PC-9 (cell line): Measurements from ENCODE around the gene SAMM50. TPM values are rescaled to one million over a fixed set of nuclear protein-coding genes. Genes with fewer than 3 reads are reported as not detected.
A peak's percentile ranks its signal among the peaks of the same experiment; 100 is the strongest.

Experiments
- BruUV-seq: library from RNA; stranded (reverse); fragments of 400-500 nt; replicated peaks from 2 replicates; lab custom pipeline; 2021; lab: Mats Ljungman, UMichigan
- CTCF ChIA-PET: fragments of 300-600 bp; sonication (Branson Sonifier 250); formaldehyde crosslinking; loops from one replicate; lab custom pipeline; 2022; ENCODE audit warnings: antibody characterized with exemption; lab: Charles Lee
- POLR2A ChIA-PET: fragments of 300-600 bp; sonication (Branson Sonifier 250); formaldehyde crosslinking; loops from one replicate; lab custom pipeline; 2022; ENCODE audit warnings: antibody characterized with exemption; ENCODE audit not compliant: unreplicated experiment; lab: Charles Lee
- DNase-seq, 2 experiments: peaks; one replicate each; pipeline versions ENCODE4 v3.0.0 to v3.0.0-alpha.2; 2015 to 2022; ENCODE audit warnings: mixed read lengths in 1 of 2
- H2AFZ ChIP-seq: fragments of 200-600 bp; sonication (generic); 2 replicates; pipeline ENCODE4 v1.8.1; 2017; ENCODE audit warnings: antibody characterized with exemption
- H3F3A ChIP-seq: fragments of 200-600 bp; sonication (generic); 2 replicates; pipeline ENCODE4 v1.8.1; 2017; ENCODE audit warnings: antibody characterized with exemption, mild to moderate bottlenecking, low read depth; ENCODE audit not compliant: insufficient read depth
- H3K27ac ChIP-seq: fragments of 200-600 bp; sonication (generic); 2 replicates; pipeline ENCODE4 v1.6.1; 2016; ENCODE audit warnings: mixed run types
- H3K27me3 ChIP-seq: fragments of 200-600 bp; sonication (generic); 2 replicates; pipeline ENCODE4 v1.6.1; 2016; ENCODE audit warnings: low read depth, mixed run types; ENCODE audit not compliant: insufficient read depth
- H3K36me3 ChIP-seq: fragments of 200-600 bp; sonication (generic); 2 replicates; pipeline ENCODE4 v1.6.1; 2016; ENCODE audit warnings: low read depth, mixed run types
- H3K4me1 ChIP-seq: fragments of 200-600 bp; sonication (generic); replicated peaks from 2 replicates; pipeline ENCODE4 v1.6.1; 2016; ENCODE audit warnings: mixed run types; ENCODE audit not compliant: insufficient read depth
- H3K4me2 ChIP-seq: fragments of 200-600 bp; sonication (generic); 2 replicates; pipeline ENCODE4 v1.6.1; 2017; ENCODE audit warnings: mixed run types
- H3K4me3 ChIP-seq: fragments of 200-600 bp; sonication (generic); 2 replicates; pipeline ENCODE4 v1.6.1; 2016; ENCODE audit warnings: mixed run types
- H3K79me2 ChIP-seq: fragments of 200-600 bp; sonication (generic); 2 replicates; pipeline ENCODE4 v1.6.1; 2017; ENCODE audit warnings: low read depth, mixed run types
- H3K9me2 ChIP-seq: fragments of 200-600 bp; sonication (generic); 2 replicates; pipeline ENCODE4 v1.8.1; 2017; ENCODE audit warnings: mild to moderate bottlenecking; ENCODE audit not compliant: insufficient read depth
- H3K9me3 ChIP-seq: fragments of 200-600 bp; sonication (generic); 2 replicates; pipeline ENCODE4 v1.8.1; 2016; ENCODE audit warnings: low read depth; ENCODE audit not compliant: insufficient read depth
- H4K20me1 ChIP-seq: fragments of 200-600 bp; sonication (generic); 2 replicates; pipeline ENCODE4 v1.8.1; 2017; ENCODE audit not compliant: insufficient read depth
- EZH2 ChIP-seq: fragments of 200-600 bp; sonication (generic); IDR thresholded peaks from 2 replicates; pipeline ENCODE4 v1.8.0; 2017; ENCODE audit warnings: antibody characterized with exemption, low read depth
- intact Hi-C: fragments of 100-400 bp; cut with micrococcal nuclease; formaldehyde crosslinking; loops from one replicate; pipeline ENCODE4 v1.10.0; 2022; ENCODE audit not compliant: unreplicated experiment
- total RNA-seq: library from RNA; stranded (reverse); gene quantifications from 2 replicates; pipeline ENCODE4 v1.2.3, GENCODE V29; 2021
- TF ChIP-seq, protein P1 (sequence below): fragments of 200-600 bp; sonication (generic); conservative IDR thresholded peaks from 2 replicates; pipeline ENCODE4 v1.6.1; 2017; ENCODE audit warnings: mixed run types, antibody characterized with exemption, mild to moderate bottlenecking, moderate library complexity

SAMM50 gene
- total RNA-seq, 1 experiment from 2014 or later: 73.9 TPM

DNA sequence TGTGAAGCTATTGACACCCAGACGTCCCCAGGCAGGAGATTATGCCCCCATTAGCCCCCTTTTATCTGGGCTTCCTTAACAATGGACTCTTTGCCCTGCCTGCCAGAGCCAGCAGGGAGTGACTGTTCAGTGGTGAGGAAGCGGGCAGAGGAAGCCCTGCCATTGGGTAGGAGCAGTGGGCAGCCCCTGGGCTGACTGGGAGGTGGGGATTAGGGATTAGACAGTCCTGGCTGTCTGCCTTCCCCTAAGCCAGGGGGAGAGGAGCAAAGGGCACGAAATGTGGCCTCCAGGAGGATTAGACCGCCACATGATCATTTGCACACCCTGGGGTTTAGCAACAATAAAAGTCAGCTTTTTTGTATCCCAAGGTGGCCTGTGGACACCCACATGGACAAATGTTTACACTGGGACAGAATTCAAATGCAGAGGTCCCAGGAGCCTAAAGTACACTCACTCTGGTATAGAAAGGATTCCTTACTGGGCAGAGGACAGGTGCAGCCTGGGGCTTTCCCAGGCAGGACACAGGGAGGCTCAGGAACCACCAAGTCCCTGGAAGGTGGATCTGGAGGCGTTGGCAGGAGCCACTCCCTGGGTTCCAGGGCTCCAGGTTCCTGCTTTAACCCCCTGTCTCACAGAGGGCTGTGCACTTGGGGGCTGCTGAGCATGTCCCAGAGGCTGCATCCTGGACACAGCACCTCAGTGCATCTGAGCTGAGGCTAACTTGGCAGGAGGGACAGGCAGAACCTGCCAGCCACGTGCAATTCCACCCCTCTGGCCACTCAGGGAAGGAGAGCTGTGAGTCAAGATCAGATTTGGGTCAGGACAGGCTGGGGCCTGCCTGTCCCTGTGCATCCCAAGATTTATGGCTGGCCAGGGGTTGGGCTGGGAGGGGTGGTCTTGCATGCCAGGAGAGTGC, 29.6 kb upstream of the SAMM50 start:
- Histone ChIP-seq H2AFZ (no peak overlapping the region), H3F3A (peaks cover 39% of the 10 kb centered on the region), H4K20me1 (no peaks in the 10 kb centered on the region), H3K4me2 (peak overlapping the region; percentile 88), H3K79me2 (peaks cover 7% of the 10 kb centered on the region; the same call in 1 of the 2 replicates), H3K36me3 (no peaks in the 10 kb centered on the region), H3K27ac (no peak overlapping the region), H3K27me3 (no peaks in the 10 kb centered on the region), H3K4me3 (peak overlapping the region; percentile 67; the same call in 1 of the 2 replicates), H3K9me3 (no peaks in the 10 kb centered on the region), H3K9me2 (no peaks in the 10 kb centered on the region), H3K4me1 (peaks cover 41% of the 10 kb centered on the region)
- TF ChIP-seq, protein P1, sequence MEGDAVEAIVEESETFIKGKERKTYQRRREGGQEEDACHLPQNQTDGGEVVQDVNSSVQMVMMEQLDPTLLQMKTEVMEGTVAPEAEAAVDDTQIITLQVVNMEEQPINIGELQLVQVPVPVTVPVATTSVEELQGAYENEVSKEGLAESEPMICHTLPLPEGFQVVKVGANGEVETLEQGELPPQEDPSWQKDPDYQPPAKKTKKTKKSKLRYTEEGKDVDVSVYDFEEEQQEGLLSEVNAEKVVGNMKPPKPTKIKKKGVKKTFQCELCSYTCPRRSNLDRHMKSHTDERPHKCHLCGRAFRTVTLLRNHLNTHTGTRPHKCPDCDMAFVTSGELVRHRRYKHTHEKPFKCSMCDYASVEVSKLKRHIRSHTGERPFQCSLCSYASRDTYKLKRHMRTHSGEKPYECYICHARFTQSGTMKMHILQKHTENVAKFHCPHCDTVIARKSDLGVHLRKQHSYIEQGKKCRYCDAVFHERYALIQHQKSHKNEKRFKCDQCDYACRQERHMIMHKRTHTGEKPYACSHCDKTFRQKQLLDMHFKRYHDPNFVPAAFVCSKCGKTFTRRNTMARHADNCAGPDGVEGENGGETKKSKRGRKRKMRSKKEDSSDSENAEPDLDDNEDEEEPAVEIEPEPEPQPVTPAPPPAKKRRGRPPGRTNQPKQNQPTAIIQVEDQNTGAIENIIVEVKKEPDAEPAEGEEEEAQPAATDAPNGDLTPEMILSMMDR: no peak
- TF ChIP-seq EZH2: no peak
- peak in 1 of 2 experiments; percentile 60 for DNase-seq
- ChIA-PET POLR2A (interaction anchor here (0.6 to 1.0 kb wide), 3 partner anchors 32 to 1746 kb away, joined by 3 to 5 read pairs (median 4); partner anchors contain the start of gene ATXN10), CTCF (interaction anchor here (0.6 to 0.7 kb wide), 3 partner anchors 16 to 738 kb away, joined by 3 to 6 read pairs (median 3); no protein-coding TSS in a partner anchor)
- BruUV-seq: no TSS peak
- intact Hi-C loops: no loop called here

DNA sequence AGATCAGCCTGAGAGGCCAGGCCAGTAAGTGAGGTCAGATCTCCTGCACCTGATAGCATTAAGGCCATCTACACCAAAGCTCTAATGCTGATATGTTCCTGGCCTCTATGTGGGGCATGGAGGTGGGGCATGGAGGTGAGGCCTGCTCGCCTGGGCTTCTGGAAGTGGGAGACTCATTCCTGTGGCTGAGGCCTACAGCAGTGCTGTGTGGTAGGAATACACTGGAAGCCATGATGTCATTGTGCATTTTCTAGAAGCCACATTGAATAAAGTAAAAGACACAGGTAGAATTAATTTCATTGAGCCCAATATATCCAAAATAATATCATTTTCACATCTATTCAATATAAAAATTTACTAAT, 28.9 kb upstream of the SAMM50 start:
- peaks cover 7% of the 10 kb centered on the region; the same call in 1 of the 2 replicates for H3K79me2 ChIP-seq
- intact Hi-C loops: no loop called here
- H3K27me3 ChIP-seq: no peaks in the 10 kb centered on the region
- H3K9me2 ChIP-seq: no peaks in the 10 kb centered on the region
- POLR2A ChIA-PET: interaction anchor here (0.6 kb wide), 1 partner anchor 32 kb away, joined by 5 read pairs; no protein-coding TSS in a partner anchor
- TF ChIP-seq, protein P1: no peak
- no peak for TF ChIP-seq EZH2
- H4K20me1 ChIP-seq: no peaks in the 10 kb centered on the region
- no peak overlapping the region for H3K4me3 ChIP-seq
- H2AFZ ChIP-seq: no peak overlapping the region
- BruUV-seq: no TSS peak
- H3K9me3 ChIP-seq: no peaks in the 10 kb centered on the region
- H3K27ac ChIP-seq: no peak overlapping the region
- peaks cover 33% of the 10 kb centered on the region for H3F3A ChIP-seq
- CTCF ChIA-PET: interaction anchor here (0.7 kb wide), 1 partner anchor 739 kb away, joined by 6 read pairs; no protein-coding TSS in a partner anchor
- peaks cover 35% of the 10 kb centered on the region for H3K4me1 ChIP-seq
- DNase-seq: no peak
- H3K36me3 ChIP-seq: no peaks in the 10 kb centered on the region
- H3K4me2 ChIP-seq: no peak overlapping the region

DNA sequence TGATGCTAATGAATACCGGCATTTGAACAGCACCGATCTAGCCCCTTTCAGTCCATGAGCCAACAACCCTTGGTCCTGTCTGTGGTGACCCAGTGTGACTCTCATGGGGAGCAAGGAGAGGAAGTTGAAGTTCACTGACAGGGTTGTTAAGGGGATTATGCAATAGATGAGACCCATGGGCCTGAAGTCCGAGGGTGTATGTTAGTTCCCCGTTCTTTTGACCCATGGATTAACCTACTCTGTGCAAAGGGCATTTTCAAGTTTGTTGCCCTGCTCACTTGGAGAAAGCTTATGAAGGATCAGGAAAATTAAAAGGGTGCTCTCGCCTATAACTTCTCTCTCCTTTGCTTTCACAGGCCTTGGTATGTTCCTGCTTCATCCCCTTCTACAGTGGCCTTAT, 26.8 kb upstream of the SAMM50 start:
- H3K27ac ChIP-seq: no peak overlapping the region
- ChIA-PET CTCF (no interaction called here), POLR2A (no interaction called here)
- H3K27me3 ChIP-seq: no peaks in the 10 kb centered on the region
- H3K79me2 ChIP-seq: peaks cover 7% of the 10 kb centered on the region; the same call in 1 of the 2 replicates
- H3F3A ChIP-seq: peaks cover 15% of the 10 kb centered on the region; the same call in 1 of the 2 replicates
- no TSS peak for BruUV-seq
- H3K9me3 ChIP-seq: no peaks in the 10 kb centered on the region
- TF ChIP-seq, protein P1: no peak
- no peak for TF ChIP-seq EZH2
- H3K9me2 ChIP-seq: no peaks in the 10 kb centered on the region
- H3K36me3 ChIP-seq: no peaks in the 10 kb centered on the region
- no peak overlapping the region for H2AFZ ChIP-seq
- DNase-seq: no peak
- H3K4me3 ChIP-seq: no peak overlapping the region
- no peak overlapping the region for H3K4me2 ChIP-seq
- no peaks in the 10 kb centered on the region; the same call in 1 of the 2 replicates for H4K20me1 ChIP-seq
- intact Hi-C loops: no loop called here
- peaks cover 14% of the 10 kb centered on the region for H3K4me1 ChIP-seq
